HG02678 (cell line): ENCODE measurements around the gene TMEM80.

ENCODE experiments used
- ATAC-seq: cut with Tn5 transposase; IDR thresholded peaks from one replicate; pipeline ENCODE4 v1.9.1; 2021; ENCODE audit warnings: mild to moderate bottlenecking, moderate library complexity; ENCODE audit not compliant: unreplicated experiment

The TMEM80 gene

DNA sequence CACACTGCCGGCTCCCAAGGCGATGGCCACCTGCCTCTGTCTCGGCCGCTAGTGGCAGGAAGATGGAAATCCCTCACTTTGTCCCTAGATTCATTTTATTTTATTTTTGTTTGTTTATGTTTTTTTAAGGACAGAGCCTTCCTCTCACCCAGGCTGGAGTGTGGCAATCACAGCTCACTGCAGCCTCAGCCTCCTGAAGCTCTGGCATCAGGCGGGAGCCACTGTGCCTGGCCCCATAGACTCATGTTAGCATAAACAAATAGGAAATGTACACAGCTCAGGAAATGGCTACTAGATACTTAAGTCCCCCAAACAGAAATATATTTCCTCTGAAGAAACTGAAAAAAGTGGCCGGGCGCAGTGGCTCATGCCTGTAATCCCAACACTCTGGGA lies 3.5 kb downstream of the TMEM80 start:
- no peak for ATAC-seq

GRCh38 chr11:699753-700152 lies 4.1 kb downstream of the TMEM80 start:
- ATAC-seq = no peak

DNA sequence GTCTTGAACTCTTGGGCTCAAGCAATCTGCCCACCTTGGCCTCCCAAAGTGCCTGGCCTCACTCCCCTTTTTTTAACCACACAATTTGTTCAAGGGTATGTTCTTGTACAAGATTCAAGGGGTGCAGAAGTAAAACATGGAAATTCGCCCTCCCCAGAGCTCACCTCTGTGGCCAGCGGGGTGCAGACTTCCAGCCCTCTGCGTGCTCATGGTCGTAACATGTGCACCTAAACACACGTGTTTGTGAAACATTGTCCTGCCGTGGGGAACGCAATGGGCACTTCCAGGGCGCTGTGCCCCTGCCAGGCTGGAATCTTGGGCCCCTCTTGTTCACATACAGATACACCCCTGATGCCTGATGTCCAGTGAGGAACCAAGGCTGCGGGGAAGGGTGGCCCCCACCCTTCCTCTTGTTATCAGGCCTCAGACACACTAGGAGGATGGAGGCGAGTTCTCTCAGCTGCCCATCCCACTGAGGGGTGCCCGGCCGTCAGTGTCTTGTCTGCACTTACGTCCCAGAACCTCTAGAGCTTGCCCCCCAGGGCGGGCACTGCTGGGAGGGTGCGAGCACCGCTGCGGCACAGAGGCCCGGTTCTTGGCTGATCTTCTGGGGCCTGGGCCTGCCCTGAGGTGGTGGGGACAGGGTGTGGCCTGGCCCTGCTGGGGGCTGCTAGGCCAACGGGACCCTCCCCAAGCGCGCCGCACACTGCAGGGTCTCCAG lies 6.3 kb downstream of the TMEM80 start:
- ATAC-seq = no peak

GRCh38 chr11:702462-703461 lies 7.1 kb downstream of the TMEM80 start:
- no peak for ATAC-seq

DNA sequence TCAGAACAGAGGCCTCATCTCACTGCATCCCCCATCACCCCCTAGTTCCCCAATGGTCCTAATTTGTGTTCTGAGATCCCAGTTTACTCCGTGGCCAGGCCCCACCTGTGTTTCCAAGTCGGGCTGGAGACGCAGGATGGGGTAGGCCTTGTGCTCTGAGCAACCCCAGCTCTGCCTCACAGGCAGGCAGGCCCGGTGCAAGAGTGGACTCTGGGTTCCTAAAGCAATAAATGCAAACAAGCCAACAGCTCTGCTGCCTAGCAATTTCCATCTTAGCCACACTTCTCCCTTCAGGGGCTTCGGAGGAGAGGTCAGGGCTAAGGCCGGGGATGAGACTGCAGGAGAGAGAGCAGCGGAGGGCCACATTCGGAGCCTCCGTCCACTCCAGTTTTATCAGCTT lies 7.9 kb downstream of the TMEM80 start:
- ATAC-seq = no peak

DNA sequence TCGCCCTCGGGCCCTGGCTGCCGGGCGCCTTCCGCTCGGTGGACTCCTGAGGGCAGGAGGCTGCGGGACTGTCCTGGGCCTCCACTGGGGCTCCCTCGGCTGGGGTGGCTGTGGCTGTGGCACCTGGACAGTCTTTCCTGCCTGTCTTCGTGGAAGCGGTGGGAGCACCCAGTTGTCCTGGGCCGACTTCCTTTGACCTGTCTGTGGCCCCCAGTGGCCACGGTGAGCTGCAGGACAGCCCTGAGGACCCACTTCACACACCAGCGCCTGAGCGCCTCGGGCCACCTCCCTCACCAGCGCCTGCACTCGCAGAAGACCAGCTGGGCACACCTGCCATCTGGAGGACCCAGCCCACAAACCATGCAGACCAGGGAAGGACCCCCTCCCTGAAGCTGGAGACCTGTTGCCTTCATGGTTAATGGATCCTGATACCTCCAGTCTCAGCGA lies 8.6 kb downstream of the TMEM80 start:
- no peak for ATAC-seq

DNA sequence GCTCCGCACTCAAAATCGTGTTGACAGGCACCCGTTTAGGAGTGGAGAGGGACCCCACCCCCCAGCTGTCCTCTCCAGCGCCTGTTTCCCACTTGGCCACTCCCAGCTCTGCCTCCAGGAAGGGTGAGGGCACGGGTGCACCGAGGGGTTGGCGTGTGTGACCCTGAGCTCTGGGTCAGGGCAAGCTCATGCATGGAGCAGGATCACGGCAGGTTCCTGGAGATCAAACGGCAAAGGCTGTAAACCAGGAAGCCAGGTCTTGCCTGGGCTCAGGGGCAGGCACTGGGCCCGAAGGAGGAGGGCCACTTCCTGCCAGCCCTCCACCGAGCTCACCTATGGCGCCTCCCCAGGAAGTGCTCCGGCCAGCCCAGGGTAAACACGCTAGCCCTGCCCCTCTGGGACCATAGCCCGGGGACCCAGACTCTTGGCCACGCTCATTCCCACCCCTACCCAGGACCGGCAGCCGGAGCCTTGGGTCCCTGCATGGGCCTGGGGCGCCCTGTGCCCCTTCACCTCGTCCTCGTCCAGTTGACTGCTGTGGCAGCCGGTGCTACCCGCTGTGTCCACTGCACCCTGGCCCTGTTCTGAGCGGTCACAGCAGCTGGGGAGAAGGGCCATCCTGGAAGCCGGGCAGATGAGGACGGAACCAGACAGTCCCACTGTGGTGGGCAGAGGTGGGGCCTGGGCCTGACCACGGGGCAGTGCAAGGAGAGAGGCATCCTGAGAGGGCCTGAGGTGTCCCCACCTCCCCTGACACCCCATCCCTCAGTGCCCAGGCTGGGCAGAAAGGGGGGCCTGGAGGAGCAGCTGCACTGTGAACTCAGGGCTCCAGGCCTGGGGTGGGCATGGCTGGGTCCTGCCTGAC lies 9.4 kb downstream of the TMEM80 start:
- no peak for ATAC-seq

DNA sequence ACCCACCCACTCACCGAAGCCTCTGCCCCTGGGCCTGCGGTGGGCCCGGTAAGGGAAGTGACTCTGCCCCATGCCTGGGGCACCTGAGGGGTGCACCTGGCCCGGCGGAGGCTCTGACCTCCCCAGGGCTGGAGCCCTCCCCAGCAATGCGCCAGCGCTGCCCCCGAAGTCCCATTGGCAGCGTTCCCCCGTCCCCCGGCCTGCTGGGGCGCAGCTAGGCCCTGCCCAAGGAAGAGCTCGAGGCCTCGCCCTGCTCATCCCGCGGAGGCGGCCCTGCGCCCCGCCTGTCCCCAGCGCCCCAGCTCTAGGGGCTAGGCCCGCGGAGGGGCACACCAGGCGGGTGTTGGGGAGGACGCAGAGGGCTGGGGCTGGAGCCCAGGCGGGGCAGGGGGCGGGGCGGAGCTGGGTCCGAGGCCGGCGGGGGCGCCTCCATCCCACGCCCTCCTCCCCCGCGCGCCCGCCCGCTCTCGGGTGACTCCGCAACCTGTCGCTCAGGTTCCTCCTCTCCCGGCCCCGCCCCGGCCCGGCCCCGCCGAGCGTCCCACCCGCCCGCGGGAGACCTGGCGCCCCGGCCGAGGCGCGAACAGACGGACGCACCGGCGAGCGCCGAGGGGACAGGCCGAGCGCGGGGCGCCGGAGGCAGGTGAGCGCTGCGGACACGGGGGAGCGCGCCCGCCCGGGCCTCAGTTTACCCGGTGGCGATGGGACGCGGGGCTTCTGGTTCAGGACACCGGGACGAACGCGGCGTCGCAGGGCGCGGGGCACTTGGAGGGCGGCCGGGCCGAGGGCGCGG lies 10.2 kb downstream of the TMEM80 start, which contains the start of gene EPS8L2:
Gene EPS8L2 (plus strand): TSS at position 586 of the 793 bp plus-strand sequence. CDS start 3,177 bp downstream, outside the sequence.
- ATAC-seq = no peak

- no peak for ATAC-seq
Measured at GRCh38 chr11:706439-706956, 10.9 kb downstream of the TMEM80 start.

GRCh38 chr11:706957-707816 lies 11.6 kb downstream of the TMEM80 start:
- no peak for ATAC-seq

DNA sequence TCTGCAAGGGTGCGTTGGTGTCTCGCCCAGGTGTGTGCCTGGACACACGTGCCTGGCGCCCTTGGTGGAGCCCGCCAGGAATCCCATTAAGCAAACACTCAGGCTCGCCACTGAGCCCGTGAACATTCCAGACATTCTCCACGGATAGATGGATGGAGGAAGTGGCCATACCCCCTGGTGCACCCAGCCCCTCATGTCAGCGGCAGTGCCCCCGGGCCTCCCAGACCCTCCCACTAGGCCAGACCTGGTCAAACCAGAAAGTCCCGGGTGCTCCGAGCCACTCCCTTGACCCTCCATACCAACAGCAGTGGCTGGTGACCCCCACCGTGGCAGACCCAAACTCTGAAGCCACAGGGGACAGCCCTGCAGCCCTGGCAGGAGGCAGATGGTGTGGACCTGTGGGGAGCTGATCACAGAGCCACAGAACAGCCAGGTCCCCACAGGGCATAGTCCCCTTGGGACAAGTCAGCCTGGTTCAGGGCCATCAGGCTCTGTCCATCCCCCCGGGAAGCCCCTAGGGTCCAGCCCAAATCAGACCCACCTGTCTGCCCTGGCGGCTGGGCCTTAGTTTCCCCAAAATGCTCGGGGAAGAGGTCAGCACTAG lies 12.3 kb downstream of the TMEM80 start:
- ATAC-seq = no peak

DNA sequence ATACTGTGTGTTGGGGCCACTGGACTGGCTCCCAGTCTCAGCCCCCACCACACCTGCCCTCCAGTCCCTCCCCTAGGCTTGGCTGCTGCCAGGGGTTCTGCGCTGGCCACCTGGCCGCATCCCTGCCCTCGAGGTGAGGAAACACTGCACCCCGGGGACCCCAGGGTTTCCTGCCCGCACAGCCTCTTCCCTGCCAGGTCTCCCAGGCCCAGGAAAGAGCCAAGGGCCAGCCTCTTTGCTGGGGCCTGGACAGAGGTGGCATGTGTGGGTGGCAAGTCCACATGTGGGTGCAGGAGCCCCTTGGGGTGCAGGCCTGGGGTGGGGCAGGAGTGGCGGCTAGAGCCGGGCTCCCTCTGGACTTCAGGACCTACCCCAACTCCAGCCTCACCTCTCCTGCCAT lies 12.9 kb downstream of the TMEM80 start:
- no peak for ATAC-seq

- ATAC-seq = no peak
Measured at GRCh38 chr11:709109-709997, 13.7 kb downstream of the TMEM80 start.

GRCh38 chr11:714436-714835 lies 18.8 kb downstream of the TMEM80 start:
- no peak for ATAC-seq

DNA sequence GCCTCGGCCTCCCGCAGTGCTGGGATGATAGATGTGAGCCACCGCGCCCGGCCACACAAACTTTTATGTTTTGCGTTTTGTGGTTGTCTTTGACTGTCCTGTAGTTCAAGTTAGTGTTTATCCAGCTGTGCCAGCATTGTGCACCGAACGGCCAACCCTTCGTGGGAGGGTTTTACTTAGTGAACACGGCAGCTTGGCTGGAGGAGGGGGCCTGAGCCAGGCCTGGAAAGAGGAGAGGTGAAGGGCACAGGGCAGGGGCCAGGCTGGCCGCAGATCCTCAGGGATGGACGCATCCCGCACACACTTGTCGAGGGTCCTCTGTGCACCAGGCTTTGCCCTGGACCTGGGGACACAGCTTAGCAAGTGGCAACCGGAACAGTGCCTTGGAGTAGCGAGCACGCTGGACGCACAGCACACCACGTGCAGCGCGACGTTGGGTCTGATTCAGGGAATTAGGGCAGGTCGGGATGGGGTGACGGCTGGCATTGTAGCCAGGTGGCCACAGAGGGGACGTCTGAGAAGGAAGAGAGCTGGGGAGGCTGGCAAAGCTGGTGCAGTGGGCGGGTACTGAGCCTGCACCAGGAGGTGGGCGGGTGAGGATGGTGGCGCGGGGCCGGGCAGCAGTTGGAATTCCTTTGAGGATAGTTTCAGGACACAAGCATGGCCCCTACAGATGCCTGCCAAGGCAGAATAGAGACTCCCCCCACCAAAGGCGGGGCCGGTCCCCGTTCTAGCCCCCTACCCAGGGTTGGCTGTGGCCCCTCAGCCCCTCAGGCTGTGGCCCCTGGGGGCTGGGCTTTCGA lies 23.8 kb downstream of the TMEM80 start:
- no peak for ATAC-seq

DNA sequence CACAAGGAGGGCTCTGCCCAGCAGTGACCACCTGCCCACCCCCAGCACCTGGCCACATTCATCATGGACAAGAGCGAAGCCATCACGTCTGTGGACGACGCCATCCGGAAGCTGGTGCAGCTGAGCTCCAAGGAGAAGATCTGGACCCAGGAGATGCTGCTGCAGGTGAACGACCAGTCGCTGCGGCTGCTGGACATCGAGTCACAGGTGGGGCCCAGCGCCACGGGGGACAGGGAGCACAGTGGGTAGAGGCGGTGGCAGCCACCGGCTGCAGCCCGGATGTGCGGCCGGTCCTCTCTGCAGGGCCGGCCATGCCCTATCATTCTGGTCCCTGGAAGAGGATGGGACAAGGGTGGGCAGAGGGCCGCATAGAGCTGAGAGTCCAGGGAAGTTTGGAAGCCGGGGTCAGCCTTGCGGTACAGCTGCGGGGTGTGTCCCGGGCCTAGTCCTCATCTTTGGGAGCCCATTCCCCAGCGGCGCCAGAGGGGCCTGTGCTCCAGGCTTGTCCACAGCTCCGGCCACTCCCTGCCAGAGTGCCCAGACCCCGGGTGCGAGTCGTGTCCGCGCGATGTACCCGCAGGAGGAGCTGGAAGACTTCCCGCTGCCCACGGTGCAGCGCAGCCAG lies 24.5 kb downstream of the TMEM80 start:
- ATAC-seq = no peak
